Fibroblast of lung (primary cell): ENCODE results near the gene MPPE1. TPM values are rescaled to one million over a fixed set of nuclear protein-coding genes. Genes with fewer than 3 reads are reported as not detected.

Source experiments
- DNase-seq, 2 donors: peaks; one replicate each; pipeline versions ENCODE4 v3.0.0 to v3.0.0-alpha.2; 2010; ENCODE audit warnings: low read depth in 2 of 2
- H2AFZ ChIP-seq: 2 replicates; pipeline ENCODE4 v1.5.1; 2012; ENCODE audit warnings: low read length, control low read depth, inconsistent platforms
- H3K27ac ChIP-seq: 2 replicates; pipeline ENCODE4 v1.5.1; 2011; ENCODE audit warnings: low read length, control low read depth; ENCODE audit not compliant: insufficient read depth
- H3K27me3 ChIP-seq: 2 replicates; pipeline ENCODE4 v1.5.1; 2011; ENCODE audit warnings: mild to moderate bottlenecking, low read length; ENCODE audit not compliant: control insufficient read depth, insufficient read depth
- H3K36me3 ChIP-seq: 2 replicates; pipeline ENCODE4 v1.5.1; 2011; ENCODE audit warnings: low read length; ENCODE audit not compliant: control insufficient read depth, insufficient read depth
- H3K4me1 ChIP-seq: 2 replicates; pipeline ENCODE4 v1.5.1; 2011; ENCODE audit warnings: low read length; ENCODE audit not compliant: control insufficient read depth, insufficient read depth; ENCODE audit errors: extremely low read depth
- H3K4me2 ChIP-seq: 2 replicates; pipeline ENCODE4 v1.5.1; 2011; ENCODE audit warnings: low read length, control low read depth; ENCODE audit not compliant: insufficient read depth; ENCODE audit errors: extremely low read depth
- H3K4me3 ChIP-seq, 4 experiments: fragments of 200-600 bp in 1 of 4; sonication (generic) in 1 of 4; replicated peaks in 1 of 4; 2 replicates each; pipeline ENCODE4 v1.5.1; 2011 to 2016; ENCODE audit warnings: low read length in 4 of 4, low read depth in 3 of 4, mild to moderate bottlenecking in 3 of 4, control low read depth in 2 of 4, inconsistent platforms in 1 of 4, mixed read lengths in 1 of 4; ENCODE audit not compliant: insufficient read depth in 1 of 4; ENCODE audit errors: control extremely low read depth in 1 of 4
- H3K79me2 ChIP-seq: 2 replicates; pipeline ENCODE4 v1.5.1; 2012; ENCODE audit warnings: mild to moderate bottlenecking, low read length, inconsistent platforms; ENCODE audit not compliant: control insufficient read depth, insufficient read depth
- H3K9ac ChIP-seq: 2 replicates; pipeline ENCODE4 v1.5.1; 2011; ENCODE audit warnings: mild to moderate bottlenecking, low read length, control low read depth; ENCODE audit not compliant: insufficient read depth
- H3K9me3 ChIP-seq: 2 replicates; pipeline ENCODE4 v1.5.1; 2012; ENCODE audit warnings: low read depth, low read length; ENCODE audit not compliant: control insufficient read depth, insufficient read depth
- H4K20me1 ChIP-seq: 2 replicates; pipeline ENCODE4 v1.5.1; 2011; ENCODE audit warnings: low read length; ENCODE audit not compliant: control insufficient read depth, insufficient read depth; ENCODE audit errors: extremely low read depth
- CTCF ChIP-seq, 2 donors: IDR thresholded peaks in 1 of 2; conservative IDR thresholded peaks in 1 of 2; 1 replicate in 1 of 2; 2 replicates in 1 of 2; pipeline ENCODE4 v1.5.1; 2011 to 2012; ENCODE audit warnings: low read length in 2 of 2, control low read depth in 1 of 2, inconsistent platforms in 1 of 2, low read depth in 1 of 2, mild to moderate bottlenecking in 1 of 2
- EZH2 ChIP-seq: IDR thresholded peaks from 2 replicates; pipeline ENCODE4 v1.5.1; 2012; ENCODE audit warnings: low read length, control low read depth, mild to moderate bottlenecking; ENCODE audit errors: missing control alignments
- polyA plus RNA-seq, 2 donors: library from polyadenylated mRNA; depleted of rRNA in 1 of 2; stranded (reverse) in 1 of 2; unstranded in 1 of 2; fragments of >200 nt; gene quantifications; 2 replicates each; pipeline ENCODE4 v1.2.1, GENCODE V29; 2011 to 2012; ENCODE audit warnings: missing spikeins in 1 of 2
- total RNA-seq: library from RNA; depleted of rRNA; stranded (reverse); fragments of >200 nt; gene quantifications from 2 replicates; pipeline ENCODE4 v1.2.1, GENCODE V29; 2014

MPPE1 gene
- total and polyA plus RNA-seq, 2 donors (not counting 1 experiment from before 2014, with no cell fraction given) = 23.3 to 29.7 TPM

GRCh38 chr18:11865071-11865470 lies 43.0 kb downstream of the MPPE1 start:
- H3K27me3 ChIP-seq = no peaks in the 10 kb centered on the region
- H2AFZ ChIP-seq = no peak overlapping the region
- no peak overlapping the region for H3K9ac ChIP-seq
- H3K4me3 ChIP-seq = no peak overlapping the region
- H3K4me1 ChIP-seq = no peaks in the 10 kb centered on the region
- no peaks in the 10 kb centered on the region for H3K79me2 ChIP-seq
- no peak overlapping the region for H3K4me2 ChIP-seq
- no peak overlapping the region for H3K27ac ChIP-seq
- no peaks in the 10 kb centered on the region for H3K36me3 ChIP-seq
- no peak for TF ChIP-seq EZH2
- no peak for TF ChIP-seq CTCF (conservative IDR thresholded peaks at IDR 0.05 in 1 of 2, IDR thresholded peaks at IDR 0.05 in 1 of 2; ENCODE audit: low read depth in 1 of 2, low read length in 2 of 2)
- H3K9me3 ChIP-seq = no peaks in the 10 kb centered on the region
- H4K20me1 ChIP-seq = no peaks in the 10 kb centered on the region
- no peak for DNase-seq

- Histone ChIP-seq H3K27ac (no peak overlapping the region), H3K4me1 (no peaks in the 10 kb centered on the region), H3K4me3 (no peak overlapping the region), H2AFZ (no peak overlapping the region), H3K9ac (no peak overlapping the region), H3K4me2 (no peak overlapping the region), H3K27me3 (no peaks in the 10 kb centered on the region), H4K20me1 (no peaks in the 10 kb centered on the region), H3K9me3 (no peaks in the 10 kb centered on the region), H3K36me3 (no peaks in the 10 kb centered on the region), H3K79me2 (no peaks in the 10 kb centered on the region)
- DNase-seq = no peak
- TF ChIP-seq CTCF (conservative IDR thresholded peaks at IDR 0.05 in 1 of 2, IDR thresholded peaks at IDR 0.05 in 1 of 2; ENCODE audit: low read depth in 1 of 2, low read length in 2 of 2) (no peak), EZH2 (no peak)
Measured at GRCh38 chr18:11864471-11864870, 43.6 kb downstream of the MPPE1 start.

- Histone ChIP-seq H3K27me3 (no peaks in the 10 kb centered on the region), H3K9ac (no peak overlapping the region), H3K9me3 (no peaks in the 10 kb centered on the region), H2AFZ (no peak overlapping the region), H3K27ac (no peak overlapping the region), H3K36me3 (no peaks in the 10 kb centered on the region), H3K4me1 (no peaks in the 10 kb centered on the region), H3K79me2 (no peaks in the 10 kb centered on the region), H3K4me3 (no peak overlapping the region), H3K4me2 (no peak overlapping the region), H4K20me1 (no peaks in the 10 kb centered on the region)
- no peak for TF ChIP-seq CTCF (conservative IDR thresholded peaks at IDR 0.05 in 1 of 2, IDR thresholded peaks at IDR 0.05 in 1 of 2; ENCODE audit: low read depth in 1 of 2, low read length in 2 of 2)
- no peak for TF ChIP-seq EZH2
- DNase-seq = no peak
Measured at GRCh38 chr18:11862468-11863137, 45.5 kb downstream of the MPPE1 start.
